Breast epithelium (tissue), 3 donors: ENCODE data around the gene TRIM61.

Experiments
- CTCF ChIP-seq, 3 donors: fragments of 450-650 bp; IDR thresholded peaks; one replicate each; pipeline ENCODE4 v1.5.1; 2016 to 2017; ENCODE audit warnings: antibody characterized with exemption in 3 of 3, mild to moderate bottlenecking in 3 of 3, moderate library complexity in 3 of 3
- POLR2A ChIP-seq: fragments of 450-650 bp; IDR thresholded peaks from one replicate; pipeline ENCODE4 v1.6.1; 2016; ENCODE audit warnings: antibody characterized with exemption, mild to moderate bottlenecking, moderate library complexity
- POLR2AphosphoS5 ChIP-seq, 3 donors: sonication (generic); formaldehyde crosslinking; IDR thresholded peaks; one replicate each; pipeline ENCODE4 v1.6.1; 2017; ENCODE audit warnings: antibody characterized with exemption in 3 of 3

GRCh38 chr4:165005352-165005925, 28.0 kb upstream of the TRIM61 start:
- no peak for TF ChIP-seq CTCF (IDR thresholded peaks at IDR 0.05)
- TF ChIP-seq POLR2AphosphoS5 (IDR thresholded peaks at IDR 0.05) = no peak
- TF ChIP-seq POLR2A = no peak
